ENCODE measurements around the gene ADAM10.

The ADAM10 gene

GRCh38 chr15:58595516-58596263 lies 153.8 kb downstream of the ADAM10 start:
- Histone ChIP-seq H3K36me3 (replicated peaks) (peaks cover 7% of the 10 kb centered on the region; the same call in 1 of the 2 replicates), H3K9me3 (no peaks in the 10 kb centered on the region), H3K27me3 (ENCODE audit: low read depth) (no peaks in the 10 kb centered on the region), H3K4me1 (no peaks in the 10 kb centered on the region), H3K4me3 (no peak overlapping the region)
- in situ Hi-C loops (cut with MboI; ENCODE audit: low sequenced_read_pairs) = no loop called here
- no peak for DNase-seq (ENCODE audit: low spot score in 2 of 2)

- Histone ChIP-seq H3K36me3 (replicated peaks) (peaks cover 7% of the 10 kb centered on the region; the same call in 1 of the 2 replicates), H3K9me3 (no peaks in the 10 kb centered on the region), H3K4me3 (no peak overlapping the region), H3K4me1 (no peaks in the 10 kb centered on the region), H3K27me3 (ENCODE audit: low read depth) (no peaks in the 10 kb centered on the region)
- in situ Hi-C loops (cut with MboI; ENCODE audit: low sequenced_read_pairs) = no loop called here
- DNase-seq (ENCODE audit: low spot score in 2 of 2) = no peak
Measured at GRCh38 chr15:58594898-58595297, 154.6 kb downstream of the ADAM10 start.

- no peaks in the 10 kb centered on the region for H3K27me3 ChIP-seq (ENCODE audit: low read depth)
- no peaks in the 10 kb centered on the region for H3K9me3 ChIP-seq
- H3K4me3 ChIP-seq = no peak overlapping the region
- H3K36me3 ChIP-seq (replicated peaks) = peaks cover 7% of the 10 kb centered on the region; the same call in 1 of the 2 replicates
- in situ Hi-C loops (cut with MboI; ENCODE audit: low sequenced_read_pairs) = no loop called here
- H3K4me1 ChIP-seq = no peaks in the 10 kb centered on the region
- no peak for DNase-seq (ENCODE audit: low spot score in 2 of 2)
Measured at GRCh38 chr15:58593870-58594269, 155.6 kb downstream of the ADAM10 start.

- in situ Hi-C loops (cut with MboI; ENCODE audit: low sequenced_read_pairs) = no loop called here
- no peak for DNase-seq (ENCODE audit: low spot score in 2 of 2)
- Histone ChIP-seq H3K27me3 (ENCODE audit: low read depth) (no peaks in the 10 kb centered on the region), H3K4me3 (no peak overlapping the region), H3K36me3 (replicated peaks) (no peaks in the 10 kb centered on the region), H3K4me1 (peaks cover 4% of the 10 kb centered on the region; the same call in 1 of the 2 replicates), H3K9me3 (no peaks in the 10 kb centered on the region)
Measured at GRCh38 chr15:58590926-58591325, 158.6 kb downstream of the ADAM10 start.

- Histone ChIP-seq H3K9me3 (no peaks in the 10 kb centered on the region), H3K4me1 (peaks cover 4% of the 10 kb centered on the region; the same call in 1 of the 2 replicates), H3K36me3 (replicated peaks) (no peaks in the 10 kb centered on the region), H3K27me3 (ENCODE audit: low read depth) (no peaks in the 10 kb centered on the region), H3K4me3 (no peak overlapping the region)
- in situ Hi-C loops (cut with MboI; ENCODE audit: low sequenced_read_pairs) = no loop called here
- DNase-seq (ENCODE audit: low spot score in 2 of 2) = no peak
Measured at GRCh38 chr15:58590236-58590635, 159.3 kb downstream of the ADAM10 start.

GRCh38 chr15:58589047-58589446 lies 160.5 kb downstream of the ADAM10 start:
- in situ Hi-C loops (cut with MboI; ENCODE audit: low sequenced_read_pairs) = no loop called here
- Histone ChIP-seq H3K27me3 (ENCODE audit: low read depth) (no peaks in the 10 kb centered on the region), H3K4me1 (peaks cover 4% of the 10 kb centered on the region; the same call in 1 of the 2 replicates)

GRCh38 chr15:58588096-58588495 lies 161.4 kb downstream of the ADAM10 start:
- Histone ChIP-seq H3K4me3 (no peak overlapping the region), H3K4me1 (peaks cover 4% of the 10 kb centered on the region; the same call in 1 of the 2 replicates), H3K36me3 (replicated peaks) (no peaks in the 10 kb centered on the region), H3K27me3 (ENCODE audit: low read depth) (no peaks in the 10 kb centered on the region), H3K9me3 (no peaks in the 10 kb centered on the region)
- in situ Hi-C loops (cut with MboI; ENCODE audit: low sequenced_read_pairs) = no loop called here
- DNase-seq (ENCODE audit: low spot score in 2 of 2) = no peak

More at GRCh38 chr15:58589047-58589446, 160.5 kb downstream of the ADAM10 start:
- H3K36me3 ChIP-seq (replicated peaks) = no peaks in the 10 kb centered on the region
- H3K4me3 ChIP-seq = no peak overlapping the region
- H3K9me3 ChIP-seq = no peaks in the 10 kb centered on the region
- DNase-seq (ENCODE audit: low spot score in 2 of 2) = no peak

- in situ Hi-C loops (cut with MboI; ENCODE audit: low sequenced_read_pairs) = no loop called here
- Histone ChIP-seq H3K9me3 (no peaks in the 10 kb centered on the region), H3K36me3 (replicated peaks) (no peaks in the 10 kb centered on the region), H3K27me3 (ENCODE audit: low read depth) (no peaks in the 10 kb centered on the region), H3K4me3 (no peak overlapping the region), H3K4me1 (peaks cover 4% of the 10 kb centered on the region; the same call in 1 of the 2 replicates)
- no peak for DNase-seq (ENCODE audit: low spot score in 2 of 2)
Measured at GRCh38 chr15:58587486-58587885, 162.0 kb downstream of the ADAM10 start.

- no peak for DNase-seq (ENCODE audit: low spot score in 2 of 2)
- in situ Hi-C loops (cut with MboI; ENCODE audit: low sequenced_read_pairs) = no loop called here
- H3K27me3 ChIP-seq (ENCODE audit: low read depth) = no peaks in the 10 kb centered on the region
- no peaks in the 10 kb centered on the region for H3K9me3 ChIP-seq
- no peak overlapping the region for H3K4me3 ChIP-seq
- no peaks in the 10 kb centered on the region for H3K36me3 ChIP-seq (replicated peaks)
- H3K4me1 ChIP-seq = peaks cover 4% of the 10 kb centered on the region; the same call in 1 of the 2 replicates
Measured at GRCh38 chr15:58585693-58586443, 163.6 kb downstream of the ADAM10 start.

- peaks cover 4% of the 10 kb centered on the region; the same call in 1 of the 2 replicates for H3K4me1 ChIP-seq
- no peaks in the 10 kb centered on the region for H3K36me3 ChIP-seq (replicated peaks)
- H3K4me3 ChIP-seq = no peak overlapping the region
- in situ Hi-C loops (cut with MboI; ENCODE audit: low sequenced_read_pairs) = no loop called here
- no peaks in the 10 kb centered on the region for H3K27me3 ChIP-seq (ENCODE audit: low read depth)
- H3K9me3 ChIP-seq = no peaks in the 10 kb centered on the region
- no peak for DNase-seq (ENCODE audit: low spot score in 2 of 2)
Measured at GRCh38 chr15:58584789-58585461, 164.6 kb downstream of the ADAM10 start.

GRCh38 chr15:58583171-58583908 lies 166.2 kb downstream of the ADAM10 start:
- no peak for DNase-seq (ENCODE audit: low spot score in 2 of 2)
- H3K4me1 ChIP-seq = peaks cover 4% of the 10 kb centered on the region; the same call in 1 of the 2 replicates

GRCh38 chr15:58582160-58582559 lies 167.3 kb downstream of the ADAM10 start:
- in situ Hi-C loops (cut with MboI; ENCODE audit: low sequenced_read_pairs) = no loop called here
- Histone ChIP-seq H3K4me3 (no peak overlapping the region), H3K27me3 (ENCODE audit: low read depth) (no peaks in the 10 kb centered on the region), H3K36me3 (replicated peaks) (no peaks in the 10 kb centered on the region), H3K9me3 (no peaks in the 10 kb centered on the region), H3K4me1 (peaks cover 4% of the 10 kb centered on the region; the same call in 1 of the 2 replicates)
- DNase-seq (ENCODE audit: low spot score in 2 of 2) = no peak

More at GRCh38 chr15:58583171-58583908, 166.2 kb downstream of the ADAM10 start:
- H3K27me3 ChIP-seq (ENCODE audit: low read depth) = no peaks in the 10 kb centered on the region
- H3K36me3 ChIP-seq (replicated peaks) = no peaks in the 10 kb centered on the region
- in situ Hi-C loops (cut with MboI; ENCODE audit: low sequenced_read_pairs) = no loop called here
- H3K9me3 ChIP-seq = no peaks in the 10 kb centered on the region
- H3K4me3 ChIP-seq = no peak overlapping the region

- Histone ChIP-seq H3K4me3 (no peak overlapping the region), H3K27me3 (ENCODE audit: low read depth) (no peaks in the 10 kb centered on the region), H3K4me1 (no peaks in the 10 kb centered on the region), H3K9me3 (no peaks in the 10 kb centered on the region), H3K36me3 (replicated peaks) (no peaks in the 10 kb centered on the region)
- DNase-seq (ENCODE audit: low spot score in 2 of 2) = no peak
- in situ Hi-C loops (cut with MboI; ENCODE audit: low sequenced_read_pairs) = no loop called here
Measured at GRCh38 chr15:58576657-58577056, 172.8 kb downstream of the ADAM10 start.

All from HAP-1 (cell line).